Measurements from ENCODE around the gene RTL9.

DNA sequence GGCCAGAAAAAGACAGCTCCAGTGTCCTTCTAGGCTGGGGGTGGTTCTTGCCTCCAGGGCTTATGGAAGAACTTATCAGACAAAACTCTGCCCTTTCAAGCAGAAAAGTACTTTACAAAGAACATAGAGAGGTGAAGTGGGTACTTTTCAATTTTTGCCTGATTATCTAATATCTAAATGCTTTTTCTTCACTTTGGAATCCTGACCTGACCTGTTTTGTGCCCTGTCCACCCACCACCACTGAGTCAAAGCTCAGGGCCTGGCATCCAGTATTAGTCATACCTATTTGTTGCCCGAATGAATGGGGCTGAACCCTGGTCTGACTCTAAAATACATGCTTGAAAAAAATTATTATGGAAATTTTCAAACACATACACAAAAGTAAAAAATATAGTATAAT, 37.2 kb downstream of the RTL9 start:
- TF ChIP-seq, protein P1, sequence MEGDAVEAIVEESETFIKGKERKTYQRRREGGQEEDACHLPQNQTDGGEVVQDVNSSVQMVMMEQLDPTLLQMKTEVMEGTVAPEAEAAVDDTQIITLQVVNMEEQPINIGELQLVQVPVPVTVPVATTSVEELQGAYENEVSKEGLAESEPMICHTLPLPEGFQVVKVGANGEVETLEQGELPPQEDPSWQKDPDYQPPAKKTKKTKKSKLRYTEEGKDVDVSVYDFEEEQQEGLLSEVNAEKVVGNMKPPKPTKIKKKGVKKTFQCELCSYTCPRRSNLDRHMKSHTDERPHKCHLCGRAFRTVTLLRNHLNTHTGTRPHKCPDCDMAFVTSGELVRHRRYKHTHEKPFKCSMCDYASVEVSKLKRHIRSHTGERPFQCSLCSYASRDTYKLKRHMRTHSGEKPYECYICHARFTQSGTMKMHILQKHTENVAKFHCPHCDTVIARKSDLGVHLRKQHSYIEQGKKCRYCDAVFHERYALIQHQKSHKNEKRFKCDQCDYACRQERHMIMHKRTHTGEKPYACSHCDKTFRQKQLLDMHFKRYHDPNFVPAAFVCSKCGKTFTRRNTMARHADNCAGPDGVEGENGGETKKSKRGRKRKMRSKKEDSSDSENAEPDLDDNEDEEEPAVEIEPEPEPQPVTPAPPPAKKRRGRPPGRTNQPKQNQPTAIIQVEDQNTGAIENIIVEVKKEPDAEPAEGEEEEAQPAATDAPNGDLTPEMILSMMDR (IDR thresholded peaks at IDR 0.05), result no peak
- TF ChIP-seq POLR2A (IDR thresholded peaks at IDR 0.05), result no peak
